PFSK-1 (cell line): ENCODE measurements around the gene SMNDC1.

Experiments used
- FOXP2 ChIP-seq: optimal IDR thresholded peaks from 2 replicates; pipeline ENCODE3; 2011; ENCODE audit warnings: borderline replicate concordance, control low read depth, inconsistent platforms; ENCODE audit not compliant: insufficient read depth; ENCODE audit errors: extremely low read length, extremely low read depth
- POLR2AphosphoS5 ChIP-seq: IDR thresholded peaks from 2 replicates; pipeline ENCODE4 v1.6.1; 2012; ENCODE audit warnings: low read depth, mild to moderate bottlenecking, control low read depth, low read length, moderate library complexity
- REST ChIP-seq, 2 experiments: IDR thresholded peaks; 2 replicates each; pipeline versions ENCODE4 v1.6.1 to v1.8.0; 2011 to 2012; ENCODE audit warnings: low read depth in 2 of 2, low read length in 2 of 2, control low read depth in 1 of 2, inconsistent platforms in 1 of 2, mild to moderate bottlenecking in 1 of 2, moderate library complexity in 1 of 2; ENCODE audit not compliant: insufficient read depth in 1 of 2
- SIN3A ChIP-seq: IDR thresholded peaks from 2 replicates; pipeline ENCODE4 v1.6.1; 2012; ENCODE audit warnings: mild to moderate bottlenecking, low read length, moderate library complexity, borderline replicate concordance; ENCODE audit not compliant: insufficient read depth
- TAF1 ChIP-seq: IDR thresholded peaks from 2 replicates; pipeline ENCODE4 v1.6.1; 2012; ENCODE audit warnings: low read length, control low read depth, borderline replicate concordance; ENCODE audit not compliant: insufficient read depth

The SMNDC1 gene

DNA sequence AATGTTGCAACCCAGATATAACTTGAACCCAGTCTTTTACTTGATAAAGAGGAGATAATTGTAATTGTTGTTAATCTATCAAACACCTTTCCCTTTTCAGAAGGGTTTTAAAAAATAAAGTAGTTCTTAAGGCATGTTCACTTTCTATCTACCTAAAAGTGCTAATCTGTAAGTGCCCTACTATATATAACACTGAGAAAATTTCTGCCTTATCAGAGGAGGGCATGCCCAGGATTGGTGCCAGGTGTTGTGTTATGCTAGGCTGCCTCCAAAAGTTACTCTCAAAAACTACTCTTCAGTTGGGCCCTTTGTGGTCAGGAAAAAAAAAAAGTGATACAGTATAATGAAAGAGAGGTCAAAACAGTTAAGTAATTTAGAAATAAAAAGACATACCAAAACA, 36.3 kb downstream of the SMNDC1 start:
- TF ChIP-seq FOXP2 (no peak), SIN3A (no peak), REST (IDR thresholded peaks at IDR 0.05; ENCODE audit: insufficient read depth in 1 of 2, low read depth in 2 of 2, low read length in 2 of 2) (no peak), POLR2AphosphoS5 (no peak), TAF1 (no peak)

DNA sequence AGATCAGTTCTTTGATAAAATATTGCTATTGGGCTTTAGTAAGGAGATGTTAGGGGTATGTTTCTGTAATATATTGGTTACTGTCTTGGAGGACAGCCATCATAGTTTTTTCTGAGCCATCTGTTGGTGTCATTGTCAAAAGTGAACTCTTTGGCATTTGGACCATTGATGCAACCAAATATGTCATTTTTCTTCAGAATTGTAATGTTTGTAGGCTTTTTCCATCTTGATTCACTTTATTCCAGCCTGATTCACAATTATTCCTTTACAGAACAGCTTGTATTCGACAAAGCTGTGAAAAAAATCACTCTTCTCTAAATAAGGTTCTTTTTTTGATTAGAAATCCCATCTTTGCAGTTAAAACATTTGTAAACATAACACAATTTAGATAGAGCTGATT, 37.4 kb downstream of the SMNDC1 start:
- no peak for TF ChIP-seq REST (IDR thresholded peaks at IDR 0.05; ENCODE audit: insufficient read depth in 1 of 2, low read depth in 2 of 2, low read length in 2 of 2)
- no peak for TF ChIP-seq FOXP2
- TF ChIP-seq TAF1 = no peak
- no peak for TF ChIP-seq POLR2AphosphoS5
- TF ChIP-seq SIN3A = no peak

- TF ChIP-seq POLR2AphosphoS5 (no peak), TAF1 (no peak), FOXP2 (no peak), REST (IDR thresholded peaks at IDR 0.05; ENCODE audit: insufficient read depth in 1 of 2, low read depth in 2 of 2, low read length in 2 of 2) (no peak), SIN3A (no peak)
These were observed 39.0 kb downstream of the SMNDC1 start for GRCh38 chr10:110265573-110266193.

DNA sequence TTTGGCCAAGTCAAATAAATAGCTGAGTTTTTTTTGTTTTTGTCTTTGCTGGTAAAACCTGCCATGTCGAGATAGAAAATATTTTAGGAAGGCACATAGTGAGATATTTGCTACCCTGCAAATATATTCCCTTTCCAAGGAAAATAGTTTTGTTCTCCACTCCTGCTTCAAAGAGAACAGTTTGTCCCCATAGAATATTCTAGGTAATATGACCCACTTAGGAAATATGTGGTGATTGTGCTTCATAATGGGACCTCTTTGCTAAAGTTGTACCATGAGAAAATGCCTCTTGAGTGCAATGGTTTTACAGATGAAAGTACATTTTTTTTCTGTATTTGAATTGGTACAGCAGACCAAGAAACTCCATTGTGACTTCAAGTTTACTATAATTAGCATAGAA, 41.6 kb downstream of the SMNDC1 start:
- TF ChIP-seq POLR2AphosphoS5 (no peak), TAF1 (no peak), FOXP2 (no peak), REST (IDR thresholded peaks at IDR 0.05; ENCODE audit: insufficient read depth in 1 of 2, low read depth in 2 of 2, low read length in 2 of 2) (no peak), SIN3A (no peak)
